ENCODE results near the gene HUS1B.

DNA sequence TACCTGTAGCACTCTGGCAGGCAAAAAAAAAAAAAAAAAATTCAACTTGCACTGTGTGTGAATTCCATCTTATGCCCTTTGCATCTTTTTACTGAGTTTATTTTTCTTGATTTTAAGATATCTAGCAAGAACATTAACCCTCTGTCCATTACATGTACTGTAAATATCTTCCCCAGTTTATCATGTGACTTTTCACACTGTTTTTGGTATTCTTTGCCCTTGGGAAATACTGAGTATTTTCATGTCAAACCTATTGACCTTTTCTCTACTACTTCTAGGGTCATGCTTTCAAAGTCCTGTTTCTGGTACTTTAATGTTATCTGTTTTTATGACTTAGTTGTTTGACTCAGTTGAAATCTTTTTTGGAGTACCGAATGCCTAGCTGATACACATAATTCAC is 843 bp upstream of the HUS1B start:
- TF ChIP-seq, protein P1, sequence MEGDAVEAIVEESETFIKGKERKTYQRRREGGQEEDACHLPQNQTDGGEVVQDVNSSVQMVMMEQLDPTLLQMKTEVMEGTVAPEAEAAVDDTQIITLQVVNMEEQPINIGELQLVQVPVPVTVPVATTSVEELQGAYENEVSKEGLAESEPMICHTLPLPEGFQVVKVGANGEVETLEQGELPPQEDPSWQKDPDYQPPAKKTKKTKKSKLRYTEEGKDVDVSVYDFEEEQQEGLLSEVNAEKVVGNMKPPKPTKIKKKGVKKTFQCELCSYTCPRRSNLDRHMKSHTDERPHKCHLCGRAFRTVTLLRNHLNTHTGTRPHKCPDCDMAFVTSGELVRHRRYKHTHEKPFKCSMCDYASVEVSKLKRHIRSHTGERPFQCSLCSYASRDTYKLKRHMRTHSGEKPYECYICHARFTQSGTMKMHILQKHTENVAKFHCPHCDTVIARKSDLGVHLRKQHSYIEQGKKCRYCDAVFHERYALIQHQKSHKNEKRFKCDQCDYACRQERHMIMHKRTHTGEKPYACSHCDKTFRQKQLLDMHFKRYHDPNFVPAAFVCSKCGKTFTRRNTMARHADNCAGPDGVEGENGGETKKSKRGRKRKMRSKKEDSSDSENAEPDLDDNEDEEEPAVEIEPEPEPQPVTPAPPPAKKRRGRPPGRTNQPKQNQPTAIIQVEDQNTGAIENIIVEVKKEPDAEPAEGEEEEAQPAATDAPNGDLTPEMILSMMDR (IDR thresholded peaks at IDR 0.05): no peak
- TF ChIP-seq POLR2A (IDR thresholded peaks at IDR 0.05): no peak
- no peak for TF ChIP-seq EP300 (IDR thresholded peaks at IDR 0.05)
